HepG2 (cell line): ENCODE data around the gene ZFP36L2. TPM values are rescaled to one million over a fixed set of nuclear protein-coding genes. Genes with fewer than 3 reads are reported as not detected.

Experiments used
- ARNTL ChIP-seq: sonication (generic); formaldehyde crosslinking; IDR thresholded peaks from 2 replicates; pipeline ENCODE4 v1.4.0; 2020; ENCODE audit warnings: mild to moderate bottlenecking, missing genetic modification reagents
- ATF7 ChIP-seq, 2 experiments: fragments of 450-650 bp in 1 of 2; sonication (generic) in 1 of 2; formaldehyde crosslinking in 1 of 2; IDR thresholded peaks; 2 replicates each; pipeline versions ENCODE4 v1.4.0 to v1.6.1; 2016 to 2020; ENCODE audit warnings: antibody characterized with exemption in 1 of 2, mild to moderate bottlenecking in 1 of 2, missing genetic modification reagents in 1 of 2
- GMEB1 ChIP-seq: sonication (generic); formaldehyde crosslinking; IDR thresholded peaks from 2 replicates; pipeline ENCODE4 v1.5.1; 2020; ENCODE audit warnings: missing genetic modification reagents, mild to moderate bottlenecking, borderline replicate concordance
- HNF1B ChIP-seq: sonication (generic); formaldehyde crosslinking; IDR thresholded peaks from 2 replicates; pipeline ENCODE4 v1.5.1; 2020; ENCODE audit warnings: mild to moderate bottlenecking, moderate library complexity, missing genetic modification reagents
- HOXA7 ChIP-seq: sonication (generic); formaldehyde crosslinking; IDR thresholded peaks from 2 replicates; pipeline ENCODE4 v1.8.1; 2022; ENCODE audit warnings: mild to moderate bottlenecking, missing genetic modification reagents, moderate library complexity
- MAFG ChIP-seq: sonication (generic); formaldehyde crosslinking; IDR thresholded peaks from 2 replicates; pipeline ENCODE4 v1.5.1; 2020; ENCODE audit warnings: mild to moderate bottlenecking, missing genetic modification reagents
- PATZ1 ChIP-seq: sonication (generic); formaldehyde crosslinking; IDR thresholded peaks from 2 replicates; pipeline ENCODE4 v1.4.0; 2020; ENCODE audit warnings: missing genetic modification reagents
- TRAFD1 ChIP-seq: sonication (generic); formaldehyde crosslinking; IDR thresholded peaks from 2 replicates; pipeline ENCODE4 v1.5.1; 2020; ENCODE audit warnings: missing genetic modification reagents, mild to moderate bottlenecking, borderline replicate concordance
- ZBTB37 ChIP-seq: sonication (generic); formaldehyde crosslinking; IDR thresholded peaks from 2 replicates; pipeline ENCODE4 v1.4.0; 2020; ENCODE audit warnings: mild to moderate bottlenecking, missing genetic modification reagents
- ZBTB46 ChIP-seq: sonication (generic); formaldehyde crosslinking; IDR thresholded peaks from 2 replicates; pipeline ENCODE4 v1.4.0; 2020; ENCODE audit warnings: mild to moderate bottlenecking, missing genetic modification reagents, borderline replicate concordance
- ZFP1 ChIP-seq: IDR thresholded peaks from 2 replicates; pipeline ENCODE4 v1.6.1; 2016
- ZNF136 ChIP-seq: sonication (generic); formaldehyde crosslinking; IDR thresholded peaks from 2 replicates; pipeline ENCODE4 v1.8.1; 2022; ENCODE audit warnings: low read depth, mild to moderate bottlenecking, moderate library complexity, missing genetic modification reagents
- ZNF260 ChIP-seq: sonication (generic); formaldehyde crosslinking; IDR thresholded peaks from 2 replicates; pipeline ENCODE4 v1.4.0; 2020; ENCODE audit warnings: missing genetic modification reagents, low read depth, mild to moderate bottlenecking, borderline replicate concordance
- ZNF263 ChIP-seq: sonication (generic); formaldehyde crosslinking; IDR thresholded peaks from 2 replicates; pipeline ENCODE4 v1.4.0; 2020; ENCODE audit warnings: missing genetic modification reagents
- ZNF343 ChIP-seq: sonication (generic); formaldehyde crosslinking; IDR thresholded peaks from 2 replicates; pipeline ENCODE4 v1.4.0; 2020; ENCODE audit warnings: mild to moderate bottlenecking, missing genetic modification reagents
- ZNF549 ChIP-seq: sonication (generic); formaldehyde crosslinking; IDR thresholded peaks from 2 replicates; pipeline ENCODE4 v1.5.0; 2020; ENCODE audit warnings: missing genetic modification reagents
- ZNF720 ChIP-seq: sonication (generic); formaldehyde crosslinking; IDR thresholded peaks from 2 replicates; pipeline ENCODE4 v1.4.0; 2020; ENCODE audit warnings: missing genetic modification reagents
- ZNF782 ChIP-seq: sonication (generic); formaldehyde crosslinking; IDR thresholded peaks from 2 replicates; pipeline ENCODE4 v1.4.0; 2020; ENCODE audit warnings: missing genetic modification reagents, mild to moderate bottlenecking, borderline replicate concordance
- polyA plus RNA-seq, 8 experiments: library from polyadenylated mRNA; depleted of rRNA in 3 of 8; stranded (reverse) in 7 of 8; unstranded in 1 of 8; fragments of >200 nt; fragmentation: Illumina TruSeq in 4 of 8; extraction: Trizol in 4 of 8; gene quantifications; 2 replicates each; pipeline versions ENCODE4 v1.2.1 to v1.2.3, GENCODE V29; 2011 to 2016; ENCODE audit warnings: low read depth in 4 of 8, missing spikeins in 1 of 8, mixed read lengths in 1 of 8; ENCODE audit not compliant: insufficient read depth in 1 of 8
- total RNA-seq, 5 experiments: library from RNA; depleted of rRNA; stranded (reverse); fragments of >200 nt; fragmentation: Illumina TruSeq; extraction: Trizol; gene quantifications; 2 replicates each; pipeline ENCODE4 v1.2.3, GENCODE V29; 2016; ENCODE audit warnings: low read depth in 1 of 5

ZFP36L2 gene
- total and polyA plus RNA-seq, 2 of the 13 experiments (the other 11 are each of a cell fraction or from before 2014, with no cell fraction given) = 11.2 to 21.8 TPM

- TF ChIP-seq ZBTB37 (CRISPR knock-in tag) = no peak
- TF ChIP-seq ARNTL (CRISPR knock-in tag) = no peak
- no peak for TF ChIP-seq ZNF260 (CRISPR knock-in tag)
- no peak for TF ChIP-seq ZNF343 (CRISPR knock-in tag)
- TF ChIP-seq ZBTB46 (CRISPR knock-in tag) = no peak
- no peak for TF ChIP-seq ZNF263
- TF ChIP-seq ZNF136 = no peak; the same call in 1 of the 2 replicates
- TF ChIP-seq ATF7 (IDR thresholded peaks at IDR 0.05) = no peak
- TF ChIP-seq ATF7 (CRISPR knock-in tag; IDR thresholded peaks at IDR 0.05) = no peak
- no peak for TF ChIP-seq HOXA7
- TF ChIP-seq ZNF782 (CRISPR knock-in tag) = no peak
- no peak for TF ChIP-seq GMEB1 (CRISPR knock-in tag)
- no peak for TF ChIP-seq HNF1B
- 0 out of 2 replicates have a peak, but pooled peaks have one; percentile 60 for TF ChIP-seq ZFP1 (CRISPR knock-in tag)
- TF ChIP-seq ZNF549 = no peak
- no peak for TF ChIP-seq ZNF720
- no peak for TF ChIP-seq TRAFD1 (CRISPR knock-in tag)
- TF ChIP-seq MAFG = no peak
- TF ChIP-seq PATZ1 (CRISPR knock-in tag) = peak; percentile 62
These were observed 32.2 kb upstream of the ZFP36L2 start (continued) for GRCh38 chr2:43258547-43259156.
